Myocyte (in vitro differentiated cells): ENCODE data around the gene UBR7. TPM values are rescaled to one million over a fixed set of nuclear protein-coding genes. Genes with fewer than 3 reads are reported as not detected.
A peak's percentile ranks its signal among the peaks of the same experiment; 100 is the strongest.
"Not testable (repeated sequence)": the region's sequence is repeated elsewhere in the genome, so short reads cannot be mapped to it uniquely, and the experiment has no call there.

Experiments used
- DNase-seq: peaks from one replicate; pipeline ENCODE4 v3.0.0-alpha.2; 2012; ENCODE audit warnings: low read depth
- polyA plus RNA-seq: library from polyadenylated mRNA; unstranded; fragments of >200 nt; gene quantifications from one replicate; pipeline ENCODE4 v1.2.1, GENCODE V29; 2012; ENCODE audit warnings: missing spikeins
- total RNA-seq: library from RNA; depleted of rRNA; stranded (reverse); fragments of >200 nt; gene quantifications from 2 replicates; pipeline ENCODE4 v1.2.3, GENCODE V29; 2014

The UBR7 gene, protein sequence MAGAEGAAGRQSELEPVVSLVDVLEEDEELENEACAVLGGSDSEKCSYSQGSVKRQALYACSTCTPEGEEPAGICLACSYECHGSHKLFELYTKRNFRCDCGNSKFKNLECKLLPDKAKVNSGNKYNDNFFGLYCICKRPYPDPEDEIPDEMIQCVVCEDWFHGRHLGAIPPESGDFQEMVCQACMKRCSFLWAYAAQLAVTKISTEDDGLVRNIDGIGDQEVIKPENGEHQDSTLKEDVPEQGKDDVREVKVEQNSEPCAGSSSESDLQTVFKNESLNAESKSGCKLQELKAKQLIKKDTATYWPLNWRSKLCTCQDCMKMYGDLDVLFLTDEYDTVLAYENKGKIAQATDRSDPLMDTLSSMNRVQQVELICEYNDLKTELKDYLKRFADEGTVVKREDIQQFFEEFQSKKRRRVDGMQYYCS
- 22.8 and 24.4 TPM in 2 replicates for total RNA-seq
- polyA plus RNA-seq: 13.9 TPM

DNA sequence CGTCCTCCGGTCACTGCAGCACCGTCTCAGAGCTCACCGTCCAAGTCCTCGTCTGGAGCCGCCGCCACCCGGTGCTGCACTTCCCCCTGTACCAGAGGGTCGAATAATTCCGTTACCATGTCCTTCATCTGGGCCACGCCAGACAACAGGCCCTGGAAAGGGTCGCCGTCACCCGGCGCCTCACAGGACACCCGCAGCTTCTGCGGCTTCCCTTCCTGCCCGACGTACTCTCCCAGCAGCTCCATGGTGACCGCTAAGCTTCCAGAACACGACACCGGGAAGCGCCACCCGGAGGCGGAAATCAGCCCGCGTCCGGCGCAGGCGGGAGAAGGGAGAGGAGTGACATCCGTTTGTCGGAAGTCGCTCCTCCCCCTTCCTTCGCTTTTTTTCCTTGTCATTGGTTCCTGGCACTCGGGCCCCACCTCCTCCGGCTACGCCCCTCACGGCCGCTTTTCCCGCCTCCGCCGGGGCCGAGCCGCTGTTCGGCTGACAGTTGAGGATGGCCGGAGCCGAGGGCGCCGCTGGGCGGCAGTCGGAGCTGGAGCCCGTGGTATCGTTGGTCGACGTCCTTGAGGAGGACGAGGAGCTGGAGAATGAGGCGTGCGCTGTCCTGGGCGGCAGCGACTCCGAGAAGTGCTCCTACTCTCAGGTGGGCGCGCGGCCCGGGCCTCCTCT is at the start of gene UBR7, which contains the start of gene GON7:
TSS of gene UBR7 (plus strand) at position 464 of the 675 bp plus-strand sequence. CDS start at position 500, 36 bp downstream.
TSS of gene GON7 (minus strand) at position 273 of the 675 bp plus-strand sequence. CDS start at position 245, 28 bp downstream.
- peak; percentile 98 for DNase-seq

DNA sequence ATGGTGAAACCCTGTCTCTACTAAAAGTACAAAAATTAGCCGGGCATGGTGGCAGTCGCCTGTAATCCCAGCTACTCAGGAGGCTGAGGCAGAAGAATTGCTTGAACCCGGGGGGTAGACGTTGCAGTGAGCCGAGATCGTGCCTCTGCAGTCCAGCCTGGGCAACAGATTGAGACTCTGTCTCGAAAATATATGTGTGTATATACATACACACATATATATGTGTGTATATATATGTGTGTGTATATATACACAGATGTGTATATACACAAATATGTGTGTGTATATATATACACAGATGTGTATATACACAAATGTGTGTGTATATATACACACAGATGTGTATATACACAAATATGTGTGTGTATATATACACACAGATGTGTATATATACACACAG is 48.7 kb upstream of the UBR7 start:
- DNase-seq: not testable (repeated sequence)

- not testable (repeated sequence) for DNase-seq
Measured at GRCh38 chr14:93159625-93160352, 47.3 kb upstream of the UBR7 start.

DNA sequence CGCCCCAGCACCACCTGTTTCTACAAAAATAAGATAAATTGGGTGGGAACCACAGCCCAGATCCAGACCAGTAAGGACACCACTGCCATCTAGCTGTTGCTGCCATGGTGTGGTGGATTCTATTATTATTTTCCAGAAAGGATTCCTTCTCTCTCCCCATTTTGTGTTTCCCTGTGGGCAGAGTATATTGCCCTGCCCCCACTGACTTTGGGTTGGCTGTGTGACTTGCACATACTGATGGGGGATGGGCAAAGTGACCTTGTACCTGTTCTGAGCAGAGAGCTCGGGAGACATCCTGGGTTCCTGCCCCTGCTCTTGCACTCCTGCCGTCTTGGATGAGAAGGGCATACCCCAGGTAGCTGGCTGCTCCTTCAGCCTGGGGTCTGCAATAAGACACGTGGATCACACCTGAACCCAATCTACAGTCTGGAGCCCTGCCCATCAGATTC is 46.7 kb upstream of the UBR7 start:
- peak; percentile 35 for DNase-seq

DNA sequence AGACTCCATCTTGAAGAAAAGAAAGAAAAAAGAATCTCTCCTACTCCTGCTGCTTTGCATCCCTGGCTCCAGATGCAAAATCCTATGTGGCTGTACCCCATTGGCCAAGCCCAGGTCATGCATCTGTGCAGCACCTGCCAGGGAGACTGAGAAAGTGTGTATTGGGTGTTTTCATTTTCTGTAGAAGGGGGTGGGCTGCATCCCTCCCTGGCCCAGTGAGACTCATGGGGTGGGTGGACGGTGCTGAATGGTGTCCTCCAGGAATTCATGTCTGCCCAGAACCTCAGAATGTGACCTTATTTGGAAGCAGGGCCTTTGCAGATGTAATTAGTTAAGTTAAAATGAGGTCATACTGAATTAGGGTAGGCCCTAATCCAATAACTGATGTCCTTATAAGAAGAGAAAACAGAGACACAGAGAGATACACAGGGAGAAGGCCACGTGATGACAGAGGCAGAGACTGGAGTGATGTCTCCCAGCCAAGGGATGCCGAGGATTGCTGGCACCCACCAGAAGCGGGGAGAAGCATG is 45.6 kb upstream of the UBR7 start:
- no peak for DNase-seq

GRCh38 chr14:93163564-93163963 is 43.5 kb upstream of the UBR7 start:
- no peak for DNase-seq

- DNase-seq: not testable (repeated sequence)
Measured at GRCh38 chr14:93165271-93166265, 41.5 kb upstream of the UBR7 start.

DNA sequence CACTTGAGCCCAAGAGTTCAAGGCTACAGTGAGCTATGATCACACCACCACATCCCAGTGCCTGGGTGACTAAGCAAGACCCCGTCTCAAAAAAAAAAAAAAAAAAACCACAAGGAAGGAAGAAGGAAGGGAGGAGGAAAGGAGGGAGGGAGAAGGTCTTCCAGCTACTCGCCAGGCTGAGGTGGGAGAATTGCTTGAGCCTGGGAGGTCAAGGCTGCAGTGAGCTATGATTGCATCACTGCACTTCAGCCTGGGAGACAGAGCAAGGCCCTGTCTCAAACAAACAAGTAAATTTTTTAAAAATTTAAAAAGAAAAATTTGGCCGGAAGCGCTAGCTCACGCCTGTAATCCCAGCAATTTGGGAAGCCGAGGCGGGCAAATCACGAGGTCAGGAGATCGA is 38.4 kb upstream of the UBR7 start:
- DNase-seq: not testable (repeated sequence)

DNA sequence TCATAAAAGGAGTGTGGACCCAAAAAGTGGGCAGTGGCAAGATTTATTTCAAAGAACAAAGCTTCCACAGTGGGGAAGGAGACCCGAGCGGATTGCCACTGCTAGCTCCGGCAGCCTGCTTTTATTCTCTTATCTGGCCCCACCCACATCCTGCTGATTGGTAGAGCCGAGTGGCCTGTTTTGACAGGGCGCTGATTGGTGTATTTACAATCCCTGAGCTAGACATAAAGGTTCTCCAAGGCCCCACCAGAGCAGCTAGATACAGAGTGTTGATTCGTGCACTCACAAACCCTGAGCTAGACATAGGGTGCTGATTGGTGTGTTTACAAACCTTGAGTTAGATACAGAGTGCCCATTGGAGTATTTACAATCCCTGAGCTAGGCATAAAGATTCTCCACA is 37.4 kb upstream of the UBR7 start:
- not testable (repeated sequence) for DNase-seq

DNA sequence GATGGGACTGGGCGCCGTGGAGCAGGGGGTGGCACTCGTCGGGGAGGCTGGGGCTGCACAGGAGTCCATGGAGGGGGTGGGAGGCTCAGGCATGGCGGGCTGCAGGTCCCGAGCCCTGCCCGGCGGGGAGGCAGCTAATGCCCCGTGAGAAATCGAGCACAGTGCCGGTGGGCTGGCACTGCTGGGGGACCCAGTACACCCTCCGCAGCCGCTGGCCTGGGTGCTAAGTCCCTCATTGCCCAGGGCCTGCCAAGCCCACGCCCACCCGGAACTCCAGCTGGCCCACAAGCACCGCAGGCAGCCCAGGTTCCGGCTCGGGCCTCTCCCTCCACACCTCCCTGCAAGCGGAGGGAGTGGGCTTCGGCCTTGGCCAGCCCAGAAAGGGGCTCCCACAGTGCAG is 36.9 kb upstream of the UBR7 start:
- not testable (repeated sequence) for DNase-seq

GRCh38 chr14:93171376-93171775 is 35.7 kb upstream of the UBR7 start:
- no peak for DNase-seq

DNA sequence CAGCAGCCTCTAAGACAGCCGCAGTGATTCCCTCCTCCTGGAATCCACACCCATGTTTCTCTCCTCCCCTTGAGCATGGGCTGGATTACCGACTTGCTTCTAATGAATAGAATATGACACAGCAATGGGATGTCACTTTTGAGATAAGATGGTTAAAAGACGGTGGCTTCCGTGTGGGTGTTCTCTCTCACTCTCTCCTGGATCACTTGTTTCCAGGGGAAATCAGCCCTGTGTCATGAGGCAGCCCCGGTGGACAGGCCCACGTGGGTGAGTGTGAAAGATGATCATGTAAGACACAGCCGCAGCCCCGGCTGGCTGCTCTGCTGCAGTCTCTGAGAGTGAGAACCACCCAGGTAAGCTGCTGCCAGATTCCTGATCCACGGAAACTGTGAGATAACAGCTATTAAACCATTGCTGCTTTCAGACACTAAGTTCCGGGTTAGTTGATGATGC is 33.1 kb upstream of the UBR7 start:
- peak; percentile 7 for DNase-seq

DNA sequence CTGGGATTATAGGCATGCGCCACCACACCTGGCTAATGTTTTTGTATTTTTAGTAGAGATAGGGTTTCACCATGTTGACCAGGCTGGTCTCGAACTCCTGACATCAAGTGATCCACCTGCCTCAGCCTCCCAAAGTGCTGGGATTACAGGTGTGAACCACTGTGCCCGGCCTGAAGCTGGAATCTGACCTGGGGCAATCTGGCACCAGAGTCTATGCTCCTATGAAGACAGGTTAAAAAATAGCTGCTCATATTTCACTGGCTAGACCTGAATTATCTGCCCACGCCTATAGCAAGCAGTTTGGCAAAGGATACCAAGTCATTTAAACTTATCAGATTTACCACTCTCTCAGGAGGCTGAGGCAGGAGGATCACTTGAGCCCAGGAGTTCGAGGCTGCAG is 32.3 kb upstream of the UBR7 start:
- not testable (repeated sequence) for DNase-seq

DNA sequence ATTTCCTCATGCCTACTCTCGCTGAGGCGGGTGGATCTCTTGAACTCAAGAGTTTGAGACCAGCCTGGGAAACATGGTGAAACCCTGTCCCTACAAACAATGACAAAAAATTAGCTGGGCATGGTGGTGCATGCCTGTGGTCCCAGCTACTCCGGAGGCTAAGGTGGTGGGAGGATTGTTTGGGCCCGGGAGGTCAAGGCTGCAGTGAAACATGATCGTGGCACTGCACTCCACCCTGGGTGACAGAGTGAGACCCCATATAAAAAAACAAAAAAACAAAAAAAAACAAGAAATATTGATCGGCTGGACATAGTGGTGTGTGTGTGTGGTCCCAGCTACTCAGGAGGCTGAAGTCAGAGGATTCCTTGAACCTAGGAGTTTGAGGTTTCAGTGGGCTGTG is 31.6 kb upstream of the UBR7 start:
- no peak for DNase-seq

DNA sequence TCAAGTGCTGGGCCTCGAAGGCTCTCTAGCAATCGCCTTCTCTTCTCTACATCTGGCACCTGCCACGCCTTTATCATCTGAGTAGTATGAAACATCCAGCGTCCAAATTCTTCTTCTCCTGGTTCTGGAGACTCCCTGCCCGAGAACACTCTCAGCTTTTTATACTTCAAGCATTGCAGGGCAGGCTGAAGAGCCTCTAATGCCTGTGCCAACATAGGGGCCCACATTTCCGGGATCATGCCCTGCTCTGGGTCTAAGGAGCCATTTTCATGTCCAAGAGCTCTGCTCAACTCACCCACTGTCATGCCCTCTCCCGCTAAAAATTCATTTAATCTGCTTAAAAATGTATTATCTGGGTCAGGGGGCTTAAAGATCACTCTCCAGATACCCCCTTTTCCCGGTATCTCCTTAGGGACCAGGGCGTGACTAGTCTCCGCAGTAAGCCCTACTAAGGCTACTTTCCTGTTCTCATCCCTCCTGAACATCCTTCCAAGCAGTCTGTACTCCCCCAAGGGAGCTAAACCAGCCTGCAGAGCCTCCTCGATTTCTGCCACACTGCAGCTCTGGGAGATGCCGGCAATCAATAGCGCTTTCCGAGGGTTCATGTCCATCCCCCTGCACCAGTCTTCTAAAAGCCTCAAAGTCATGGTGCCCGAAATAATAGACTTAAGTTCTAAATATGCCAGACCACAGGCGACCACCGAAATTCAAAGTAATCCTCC is 23.3 kb upstream of the UBR7 start:
- no peak for DNase-seq

DNA sequence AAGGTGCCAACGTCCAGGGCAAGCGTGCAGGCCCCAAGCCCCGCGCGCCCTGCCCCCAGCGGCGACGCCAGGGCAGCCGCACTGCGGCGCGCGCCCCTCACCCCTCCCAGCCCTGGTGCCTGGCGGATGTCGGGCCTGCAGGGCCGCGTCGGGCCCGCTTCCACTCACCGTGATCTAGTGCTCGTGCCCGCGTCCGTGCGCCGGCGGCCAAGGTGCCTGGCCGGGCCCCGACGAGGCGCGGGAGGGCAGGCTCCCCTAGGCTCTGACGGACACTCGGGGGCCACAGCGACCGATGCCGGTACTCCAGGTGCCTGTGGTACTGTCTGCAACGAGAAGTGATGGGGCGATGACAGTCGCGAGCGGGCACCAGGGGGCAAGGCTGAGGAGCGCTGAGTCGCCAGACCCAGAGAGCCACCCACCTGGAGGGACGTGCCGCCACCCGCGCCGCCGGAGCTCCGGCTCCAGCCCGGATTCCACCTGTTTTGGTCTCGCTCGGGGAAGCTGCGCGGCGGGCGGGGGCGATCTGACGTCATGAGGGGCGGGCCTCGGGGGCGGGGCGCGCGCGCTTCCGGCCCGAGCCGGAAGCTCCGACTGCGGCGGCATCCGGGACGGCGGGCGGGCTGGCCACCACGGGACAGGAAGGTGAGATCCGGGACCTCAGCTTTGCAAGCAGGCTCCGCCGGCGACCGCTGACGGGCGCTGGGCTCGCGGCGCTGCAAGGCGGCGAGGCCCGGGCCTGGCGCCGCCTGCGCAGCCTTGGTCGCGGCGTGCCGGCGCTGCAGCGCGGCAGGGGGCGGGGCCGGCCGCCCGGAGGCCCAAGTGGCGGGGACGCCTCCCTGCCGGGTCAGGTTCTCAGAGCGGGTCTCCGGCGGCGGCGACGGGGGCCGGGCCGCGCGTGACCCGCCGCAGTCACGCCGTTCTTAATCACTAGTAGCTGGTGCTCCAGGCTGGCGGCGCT is 22.4 kb upstream of the UBR7 start, which contains the start of the genes LYSET and MOAP1:
TSS of gene LYSET (plus strand) at position 927 of the 958 bp plus-strand sequence. CDS start 89 bp downstream, outside the sequence.
TSS of gene MOAP1 (minus strand) at position 507 of the 958 bp plus-strand sequence. CDS start 655 bp downstream, outside the sequence.
- DNase-seq: peak; percentile 85

GRCh38 chr14:93185349-93185720 is 21.7 kb upstream of the UBR7 start:
- no peak for DNase-seq

GRCh38 chr14:93186466-93186865 is 20.6 kb upstream of the UBR7 start:
- no peak for DNase-seq
